AG09309 (cell line): ENCODE measurements around the gene LTO1.
A peak's percentile ranks its signal among the peaks of the same experiment; 100 is the strongest.

Experiments used
- DNase-seq: peaks from one replicate; pipeline ENCODE4 v3.0.0-alpha.2; 2010; ENCODE audit warnings: low read depth
- H3K4me3 ChIP-seq: 2 replicates; pipeline ENCODE4 v1.5.1; 2011; ENCODE audit warnings: mild to moderate bottlenecking, low read depth, low read length, moderate library complexity; ENCODE audit not compliant: control insufficient read depth
- CTCF ChIP-seq: IDR thresholded peaks from 2 replicates; pipeline ENCODE4 v1.5.1; 2011; ENCODE audit warnings: mild to moderate bottlenecking, low read depth, low read length, inconsistent platforms; ENCODE audit not compliant: insufficient read depth, control insufficient read depth; ENCODE audit errors: missing control alignments

The LTO1 gene

GRCh38 chr11:69686452-69686851 lies 11.3 kb upstream of the LTO1 start:
- DNase-seq, result no peak

GRCh38 chr11:69685348-69685747 lies 10.2 kb upstream of the LTO1 start:
- no peak overlapping the region for H3K4me3 ChIP-seq
- TF ChIP-seq CTCF, result no peak
- DNase-seq, result no peak

More at GRCh38 chr11:69686452-69686851, 11.3 kb upstream of the LTO1 start:
- no peak for TF ChIP-seq CTCF
- no peak overlapping the region for H3K4me3 ChIP-seq

GRCh38 chr11:69684651-69685050 lies 9.5 kb upstream of the LTO1 start:
- no peak overlapping the region for H3K4me3 ChIP-seq
- no peak for DNase-seq
- TF ChIP-seq CTCF, result no peak

- H3K4me3 ChIP-seq, result no peak overlapping the region
- DNase-seq, result no peak
- TF ChIP-seq CTCF, result peak; percentile 50
These were observed 8.7 kb upstream of the LTO1 start for GRCh38 chr11:69683764-69684333.

- no peak overlapping the region for H3K4me3 ChIP-seq
- no peak for DNase-seq
- no peak for TF ChIP-seq CTCF
These were observed 7.7 kb upstream of the LTO1 start for GRCh38 chr11:69682681-69683326.

- TF ChIP-seq CTCF, result no peak
- no peak overlapping the region for H3K4me3 ChIP-seq
- no peak for DNase-seq
These were observed 7.1 kb upstream of the LTO1 start for GRCh38 chr11:69682221-69682620.
